GM19035 (cell line): ENCODE results near the gene PLXNA1.
A peak's percentile ranks its signal among the peaks of the same experiment; 100 is the strongest.

Experiments used
- ATAC-seq: cut with Tn5 transposase; IDR thresholded peaks from one replicate; pipeline ENCODE4 v1.9.1; 2021; ENCODE audit not compliant: unreplicated experiment

The PLXNA1 gene

GRCh38 chr3:126999383-126999782 lies 16.5 kb downstream of the PLXNA1 start:
- no peak for ATAC-seq

- no peak for ATAC-seq
These were observed 17.2 kb downstream of the PLXNA1 start for GRCh38 chr3:127000119-127000518.

GRCh38 chr3:127000761-127001160 lies 17.8 kb downstream of the PLXNA1 start:
- no peak for ATAC-seq

- no peak for ATAC-seq
These were observed 18.7 kb downstream of the PLXNA1 start for GRCh38 chr3:127001486-127002194.

GRCh38 chr3:127002195-127003174 lies 19.6 kb downstream of the PLXNA1 start:
- no peak for ATAC-seq

- ATAC-seq, result no peak
These were observed 20.2 kb downstream of the PLXNA1 start for GRCh38 chr3:127003175-127003555.

- ATAC-seq, result no peak
These were observed 20.8 kb downstream of the PLXNA1 start for GRCh38 chr3:127003601-127004280.

- no peak for ATAC-seq
These were observed 21.9 kb downstream of the PLXNA1 start for GRCh38 chr3:127004641-127005397.

GRCh38 chr3:127005864-127006500 lies 23.1 kb downstream of the PLXNA1 start:
- no peak for ATAC-seq

- no peak for ATAC-seq
These were observed 24.0 kb downstream of the PLXNA1 start for GRCh38 chr3:127006781-127007436.

GRCh38 chr3:127008236-127008635 lies 25.3 kb downstream of the PLXNA1 start:
- no peak for ATAC-seq

GRCh38 chr3:127009531-127009930 lies 26.6 kb downstream of the PLXNA1 start:
- no peak for ATAC-seq

GRCh38 chr3:127011270-127011992 lies 28.5 kb downstream of the PLXNA1 start:
- ATAC-seq, result no peak

GRCh38 chr3:127012091-127012490 lies 29.2 kb downstream of the PLXNA1 start:
- ATAC-seq, result no peak

- ATAC-seq, result no peak
These were observed 30.3 kb downstream of the PLXNA1 start for GRCh38 chr3:127013181-127013580.

- no peak for ATAC-seq
These were observed 31.0 kb downstream of the PLXNA1 start for GRCh38 chr3:127013758-127014535.

- ATAC-seq, result peak; percentile 39
These were observed 31.8 kb downstream of the PLXNA1 start for GRCh38 chr3:127014536-127015281.
